Right renal pelvis (tissue), 4 donors: ENCODE data around the gene CDH7. TPM values are rescaled to one million over a fixed set of nuclear protein-coding genes. Genes with fewer than 3 reads are reported as not detected.

Source experiments
- DNase-seq, 4 donors: peaks; one replicate each; pipeline ENCODE4 v3.0.0-alpha.2; 2013; ENCODE audit warnings: low read depth in 4 of 4, low spot score in 3 of 4, missing footprints in 1 of 4
- polyA plus RNA-seq, 4 donors: library from polyadenylated mRNA; unstranded; fragments of 120-200 nt; gene quantifications; one replicate each; pipeline ENCODE4 v1.2.1, GENCODE V29; 2013; ENCODE audit not compliant: insufficient read length in 4 of 4

The CDH7 gene, protein sequence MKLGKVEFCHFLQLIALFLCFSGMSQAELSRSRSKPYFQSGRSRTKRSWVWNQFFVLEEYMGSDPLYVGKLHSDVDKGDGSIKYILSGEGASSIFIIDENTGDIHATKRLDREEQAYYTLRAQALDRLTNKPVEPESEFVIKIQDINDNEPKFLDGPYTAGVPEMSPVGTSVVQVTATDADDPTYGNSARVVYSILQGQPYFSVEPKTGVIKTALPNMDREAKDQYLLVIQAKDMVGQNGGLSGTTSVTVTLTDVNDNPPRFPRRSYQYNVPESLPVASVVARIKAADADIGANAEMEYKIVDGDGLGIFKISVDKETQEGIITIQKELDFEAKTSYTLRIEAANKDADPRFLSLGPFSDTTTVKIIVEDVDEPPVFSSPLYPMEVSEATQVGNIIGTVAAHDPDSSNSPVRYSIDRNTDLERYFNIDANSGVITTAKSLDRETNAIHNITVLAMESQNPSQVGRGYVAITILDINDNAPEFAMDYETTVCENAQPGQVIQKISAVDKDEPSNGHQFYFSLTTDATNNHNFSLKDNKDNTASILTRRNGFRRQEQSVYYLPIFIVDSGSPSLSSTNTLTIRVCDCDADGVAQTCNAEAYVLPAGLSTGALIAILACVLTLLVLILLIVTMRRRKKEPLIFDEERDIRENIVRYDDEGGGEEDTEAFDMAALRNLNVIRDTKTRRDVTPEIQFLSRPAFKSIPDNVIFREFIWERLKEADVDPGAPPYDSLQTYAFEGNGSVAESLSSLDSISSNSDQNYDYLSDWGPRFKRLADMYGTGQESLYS
- 10 to 100 TPM; 13.3 to 20.2 (median 15.9) TPM for polyA plus RNA-seq

DNA sequence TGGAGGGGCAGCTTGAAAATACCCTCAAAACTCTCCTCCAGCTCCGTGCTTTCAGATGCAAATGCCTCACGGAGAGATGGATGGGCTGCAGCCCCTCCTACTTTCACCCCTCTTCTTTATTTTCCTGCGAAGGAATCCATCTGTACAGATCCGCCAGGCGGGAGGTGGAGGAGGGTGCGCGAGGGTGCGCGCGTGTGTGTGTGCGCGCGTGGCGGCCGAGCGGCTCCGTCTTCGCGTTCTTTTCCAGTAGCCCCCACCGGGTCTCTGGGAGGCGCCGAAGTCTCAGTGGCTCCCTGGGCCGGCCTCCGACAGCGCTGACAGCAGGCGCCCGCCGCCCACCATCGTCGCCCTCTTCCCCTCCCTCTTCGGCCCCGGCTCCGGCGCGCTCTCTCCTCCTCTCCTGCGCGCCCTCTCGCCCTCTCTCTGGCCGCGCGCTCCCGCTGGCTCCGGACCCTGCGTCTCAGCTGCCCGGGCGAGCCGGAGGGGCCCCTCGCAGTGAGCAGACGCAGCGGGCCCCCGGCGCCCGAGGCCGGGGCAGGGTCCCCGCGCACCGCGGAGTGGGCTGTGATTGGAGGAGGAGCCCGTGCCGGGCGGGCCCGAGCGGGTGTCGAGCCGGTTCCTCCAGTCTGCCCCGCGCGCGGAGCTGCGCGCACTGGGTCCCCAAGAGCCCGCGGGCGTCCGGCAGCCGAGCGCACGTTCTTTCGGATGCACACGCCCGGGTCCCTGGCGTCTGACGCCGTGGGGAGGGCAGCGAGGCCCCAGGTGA lies at the start of gene CDH7:
Gene CDH7, plus strand, starts transcription at position 624 of the 766 bp plus-strand sequence. CDS start 11,831 bp downstream, outside the sequence.
- peak; percentile 27 to 63 (median 46) for DNase-seq

- no peak for DNase-seq
Observed at GRCh38 chr18:65704046-65704445, 46.8 kb upstream of the CDH7 start.

DNA sequence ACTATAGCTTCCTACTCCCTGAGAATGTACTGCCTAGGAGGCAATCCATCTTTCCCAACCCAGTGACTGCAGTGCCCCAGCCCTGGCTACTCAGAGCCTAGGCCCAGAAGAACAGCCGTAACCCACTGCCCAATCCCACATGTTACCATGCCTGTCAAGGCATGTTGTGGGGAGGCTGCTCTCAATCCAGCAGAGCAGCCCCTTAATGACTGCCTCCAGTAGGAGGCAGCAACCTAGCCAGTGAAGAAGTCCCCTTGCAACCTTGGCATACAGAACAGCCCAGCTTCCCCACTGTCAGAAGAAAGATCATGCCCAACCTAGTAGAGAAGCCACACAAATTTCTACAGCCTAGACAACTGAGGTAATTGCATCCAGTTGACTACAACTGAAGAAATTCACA lies 44.2 kb upstream of the CDH7 start:
- no peak for DNase-seq

DNA sequence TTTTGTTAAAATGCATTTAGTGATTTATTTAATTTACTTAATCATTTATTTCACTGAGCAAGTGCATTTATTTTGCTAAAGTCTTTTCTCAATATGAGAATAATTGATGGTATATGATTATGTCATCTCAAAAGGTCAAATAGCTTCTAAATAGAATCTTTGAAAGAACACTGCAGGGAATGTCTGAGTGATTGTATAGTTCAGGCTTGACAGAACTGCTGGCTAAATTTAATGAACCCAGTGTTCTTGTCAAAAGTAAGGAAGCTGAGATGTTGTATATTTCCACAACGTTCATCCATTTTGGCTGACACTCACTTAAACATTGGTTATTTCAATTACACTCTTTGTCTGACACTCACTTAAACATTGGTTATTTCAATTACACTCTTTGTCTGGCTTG lies 39.3 kb upstream of the CDH7 start:
- no peak for DNase-seq

- DNase-seq, result no peak
Observed at GRCh38 chr18:65721619-65722018, 29.2 kb upstream of the CDH7 start.

DNA sequence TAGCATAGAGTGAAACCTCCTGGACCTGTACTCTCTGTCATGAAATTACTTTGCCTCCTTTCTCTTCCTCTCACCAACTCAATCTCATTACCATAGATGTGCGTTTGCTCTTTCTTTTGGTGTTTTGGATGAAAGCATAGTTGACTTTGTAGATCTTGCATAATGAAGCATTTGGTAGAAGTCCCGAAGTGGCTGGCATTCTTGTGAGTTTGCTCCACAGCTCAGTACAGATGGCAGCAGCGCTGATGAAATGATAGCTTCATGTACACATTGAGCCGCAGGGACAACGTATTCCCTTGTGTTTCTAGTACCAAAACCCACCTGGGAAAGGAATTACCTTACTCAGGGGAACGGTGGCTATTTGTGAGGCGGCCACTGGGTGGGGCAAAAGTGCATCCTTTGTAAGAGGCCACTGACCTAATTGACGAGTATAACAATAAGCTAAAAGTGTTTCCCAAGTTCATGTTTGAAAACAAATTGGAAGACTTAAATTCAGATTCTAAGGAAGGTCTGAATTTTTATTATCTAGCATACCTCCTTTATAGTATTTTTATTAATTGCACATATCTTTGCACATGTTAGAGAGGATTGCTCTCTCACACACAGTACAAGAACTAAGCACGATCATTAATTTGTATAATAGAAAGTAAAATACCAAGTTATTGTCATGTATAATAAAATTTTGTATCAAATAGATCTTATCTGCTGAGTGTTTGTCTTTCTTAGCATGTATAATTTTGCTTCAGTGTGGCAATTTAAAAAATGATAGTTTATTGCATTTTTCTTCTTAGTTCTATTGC lies 25.4 kb upstream of the CDH7 start:
- no peak for DNase-seq

- DNase-seq, result no peak
Observed at GRCh38 chr18:65735155-65735554, 15.7 kb upstream of the CDH7 start.

GRCh38 chr18:65737471-65737955 lies 13.3 kb upstream of the CDH7 start:
- no peak for DNase-seq

DNA sequence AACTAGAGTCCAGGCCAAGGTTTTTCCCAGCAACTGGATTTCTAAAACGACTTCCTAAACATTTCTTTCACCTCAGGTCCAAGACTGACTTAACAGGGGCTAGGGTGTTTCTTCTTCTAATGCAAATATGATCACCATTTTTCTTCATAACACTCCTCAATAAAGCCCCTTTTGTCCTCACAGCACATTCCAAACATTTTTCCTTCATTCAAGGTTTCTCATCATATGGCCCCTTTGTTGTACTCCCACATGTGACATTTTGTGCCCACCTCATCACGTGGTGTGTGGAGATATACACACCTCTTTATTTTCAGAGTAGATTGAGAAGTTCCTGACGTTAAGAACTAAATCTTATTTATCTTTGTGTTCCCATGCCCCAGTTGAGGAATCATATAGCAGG lies 3.9 kb upstream of the CDH7 start:
- DNase-seq, result no peak

GRCh38 chr18:65748321-65748720 lies 2.5 kb upstream of the CDH7 start:
- DNase-seq, result no peak

- DNase-seq, result no peak
Observed at GRCh38 chr18:65749841-65750240, 971 bp upstream of the CDH7 start.

DNA sequence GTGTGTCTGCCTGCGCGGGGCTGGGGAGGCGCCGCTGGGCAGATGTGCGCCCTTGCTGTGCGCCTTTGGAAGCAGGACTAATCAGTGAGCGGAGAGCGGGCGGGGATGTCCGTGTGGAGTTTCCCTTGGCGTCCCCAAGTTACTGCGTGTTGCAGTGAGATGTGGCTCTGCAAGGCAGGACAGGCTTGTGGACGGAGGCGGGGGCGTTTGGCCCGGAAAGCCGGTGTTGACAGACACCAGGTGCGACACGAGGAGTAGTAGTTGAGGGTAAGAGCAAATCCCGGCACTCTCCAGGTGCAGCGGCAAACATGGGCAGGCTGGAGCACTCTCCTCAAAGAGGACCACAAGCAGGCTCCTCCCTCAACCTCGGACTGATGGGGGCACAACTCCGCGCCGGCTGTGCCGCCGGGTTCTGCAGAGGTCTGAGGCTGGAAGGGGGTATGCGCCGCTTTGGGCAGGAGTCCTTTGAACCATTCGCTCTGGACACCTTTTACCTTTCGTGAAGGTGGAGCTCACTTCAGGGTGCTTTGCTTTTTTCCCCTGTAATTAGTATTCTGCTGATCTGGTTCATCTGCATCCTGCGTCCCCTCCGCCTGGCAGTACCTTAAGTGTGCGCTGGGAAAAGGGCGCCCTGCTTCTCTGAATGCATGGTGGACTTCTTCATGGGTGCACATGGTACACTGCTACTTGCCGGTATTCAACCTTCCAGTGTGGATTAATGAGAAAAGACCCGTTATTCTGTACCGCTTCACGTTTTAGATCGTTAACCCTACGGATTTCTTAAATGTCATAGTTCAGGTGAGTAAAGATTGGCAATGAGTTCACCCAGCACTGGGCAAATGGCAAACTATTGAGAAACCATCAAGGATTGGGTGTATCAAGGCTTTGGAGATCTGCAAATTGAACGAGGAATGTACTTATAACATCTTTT lies 608 bp downstream of the CDH7 start:
- DNase-seq, result peak in 1 of 4 donors; percentile 48

- DNase-seq, result no peak
Observed at GRCh38 chr18:65752625-65753325, 2.0 kb downstream of the CDH7 start.

DNA sequence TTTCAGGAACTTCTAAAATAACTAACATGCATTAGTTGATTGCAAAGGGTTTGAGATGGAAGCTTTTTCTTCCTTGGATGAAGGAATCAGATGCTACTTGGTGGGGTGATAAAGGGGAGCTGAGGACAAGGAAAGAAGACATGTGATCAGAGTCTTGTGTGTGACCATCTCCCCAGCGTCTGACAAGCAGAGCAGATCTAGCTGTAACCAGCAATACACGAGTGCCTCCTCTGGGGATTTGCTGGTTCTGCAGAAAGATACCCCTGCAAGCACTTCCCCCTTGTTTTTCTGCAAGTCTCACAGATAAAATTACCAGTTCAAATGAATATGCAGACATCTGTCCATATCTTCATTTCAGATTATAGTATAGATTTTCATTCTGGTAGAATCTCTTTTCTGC lies 2.7 kb downstream of the CDH7 start:
- DNase-seq, result peak in 2 of 4 donors; percentile 48 to 58

GRCh38 chr18:65754121-65754520 lies 3.3 kb downstream of the CDH7 start:
- DNase-seq, result no peak

- no peak for DNase-seq
Observed at GRCh38 chr18:65755616-65756015, 4.8 kb downstream of the CDH7 start.

GRCh38 chr18:65760457-65760856 lies 9.6 kb downstream of the CDH7 start:
- DNase-seq, result no peak

DNA sequence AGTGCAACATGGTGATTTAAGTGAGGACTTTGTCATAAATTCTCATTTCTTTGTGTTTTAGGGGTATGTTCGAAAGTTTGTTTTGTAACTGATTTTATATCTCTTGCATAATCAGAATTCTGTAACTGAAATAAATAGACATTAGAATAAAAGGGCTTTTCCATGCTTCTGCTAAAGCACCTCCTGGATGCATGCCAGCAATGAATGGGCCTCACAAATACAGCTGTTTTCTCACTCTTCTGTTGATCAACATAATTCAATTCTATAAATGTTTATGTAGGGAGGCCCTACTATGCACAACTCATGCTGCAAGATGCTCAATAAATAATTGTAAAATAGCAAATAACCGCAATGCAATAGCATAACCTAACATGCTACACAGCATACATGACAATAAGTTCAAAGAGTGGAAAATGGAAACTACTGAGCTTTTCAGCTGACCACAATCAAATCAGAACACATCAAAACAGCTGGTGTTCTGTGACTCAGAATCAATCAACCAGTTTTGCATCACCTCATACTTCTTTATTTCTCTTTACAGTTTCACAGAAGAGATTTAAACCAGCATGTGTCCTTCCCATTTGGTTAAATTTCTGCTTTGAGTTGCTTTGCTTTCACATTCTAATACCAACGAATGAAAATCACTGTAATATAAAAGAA lies 11.0 kb downstream of the CDH7 start:
- no peak for DNase-seq
